ENCODE data around the gene ZNF701. TPM values are rescaled to one million over a fixed set of nuclear protein-coding genes. Genes with fewer than 3 reads are reported as not detected.
"Not testable (repeated sequence)": the region's sequence is repeated elsewhere in the genome, so short reads cannot be mapped to it uniquely, and the experiment has no call there.

The ZNF701 gene
- total RNA-seq, 2 donors from 2014 or later = 12.7 to 13.6 TPM

- Histone ChIP-seq H3K9me3 (no peaks in the 10 kb centered on the region), H3K4me3 (no peak overlapping the region), H3K27me3 (no peaks in the 10 kb centered on the region), H3K27ac (no peak overlapping the region), H3K36me3 (peaks cover 5% of the 10 kb centered on the region), H3K4me1 (peaks cover 0 to 24% of the 10 kb centered on the region in 2 donors)
- no peak for TF ChIP-seq CTCF (IDR thresholded peaks at IDR 0.05)
- DNase-seq (ENCODE audit: low spot score) = no peak
Measured at GRCh38 chr19:52532480-52532879, 37.6 kb upstream of the ZNF701 start.

GRCh38 chr19:52533901-52534300 is 36.2 kb upstream of the ZNF701 start:
- Histone ChIP-seq H3K4me1 (peaks cover 0 to 13% of the 10 kb centered on the region in 2 donors), H3K36me3 (peaks cover 5% of the 10 kb centered on the region), H3K4me3 (no peak overlapping the region), H3K9me3 (no peaks in the 10 kb centered on the region), H3K27ac (peak overlapping the region; percentile 48 to 58), H3K27me3 (no peaks in the 10 kb centered on the region)
- no peak for DNase-seq (ENCODE audit: low spot score)
- TF ChIP-seq CTCF (IDR thresholded peaks at IDR 0.05) = no peak

- Histone ChIP-seq H3K4me3 (peak overlapping the region; percentile 49 to 60), H3K27ac (peak overlapping the region; percentile 71 to 83), H3K4me1 (peaks cover 0 to 13% of the 10 kb centered on the region in 2 donors)
- H3K27me3 ChIP-seq; H3K9me3 ChIP-seq; H3K36me3 ChIP-seq; DNase-seq (ENCODE audit: low spot score): not testable (repeated sequence)
Measured at GRCh38 chr19:52535385-52535770, 34.7 kb upstream of the ZNF701 start.

- Histone ChIP-seq H3K27ac (peak overlapping the region; percentile 71 to 83), H3K9me3 (no peaks in the 10 kb centered on the region), H3K4me1 (peaks cover 0 to 13% of the 10 kb centered on the region in 2 donors), H3K4me3 (peak overlapping the region; percentile 49 to 60), H3K27me3 (no peaks in the 10 kb centered on the region), H3K36me3 (peaks cover 5% of the 10 kb centered on the region)
- peak; percentile 79 for DNase-seq (ENCODE audit: low spot score)
- TF ChIP-seq CTCF (IDR thresholded peaks at IDR 0.05) = peak in 1 of 2 donors; percentile 29
Measured at GRCh38 chr19:52535771-52536447, 34.2 kb upstream of the ZNF701 start.

- H3K4me1 ChIP-seq = peaks cover 0 to 13% of the 10 kb centered on the region in 2 donors
- H3K9me3 ChIP-seq = no peaks in the 10 kb centered on the region
- peaks cover 5% of the 10 kb centered on the region for H3K36me3 ChIP-seq
- peak overlapping the region; percentile 71 to 83 for H3K27ac ChIP-seq
- H3K4me3 ChIP-seq = peak overlapping the region; percentile 49 to 60
- no peaks in the 10 kb centered on the region for H3K27me3 ChIP-seq
- DNase-seq (ENCODE audit: low spot score) = no peak
- no peak for TF ChIP-seq CTCF (IDR thresholded peaks at IDR 0.05)
Measured at GRCh38 chr19:52536448-52536800, 33.7 kb upstream of the ZNF701 start.

- not testable (repeated sequence) for H3K36me3 ChIP-seq; DNase-seq (ENCODE audit: low spot score); H3K27ac ChIP-seq; H3K9me3 ChIP-seq; H3K27me3 ChIP-seq; H3K4me3 ChIP-seq
- peaks cover 0 to 13% of the 10 kb centered on the region in 2 donors for H3K4me1 ChIP-seq
Measured at GRCh38 chr19:52538815-52539214, 31.3 kb upstream of the ZNF701 start.

GRCh38 chr19:52541176-52541575 is 28.9 kb upstream of the ZNF701 start:
- H3K4me1 ChIP-seq; H3K27me3 ChIP-seq; H3K27ac ChIP-seq; H3K4me3 ChIP-seq; DNase-seq (ENCODE audit: low spot score); H3K9me3 ChIP-seq: not testable (repeated sequence)
- peaks cover 17% of the 10 kb centered on the region for H3K36me3 ChIP-seq

All from right atrium auricular region (tissue), 2 donors.